Measurements from ENCODE around the gene LRRC49.

- TF ChIP-seq CTCF (IDR thresholded peaks at IDR 0.05) = no peak
- no peak for TF ChIP-seq EP300 (IDR thresholded peaks at IDR 0.05)
- no peak for TF ChIP-seq POLR2AphosphoS5 (IDR thresholded peaks at IDR 0.05)
Observed at GRCh38 chr15:71093054-71094024, 200.7 kb downstream of the LRRC49 start.

Measured in esophagus muscularis mucosa (tissue), 4 donors.